CD4-positive, CD25-positive, alpha-beta regulatory T cell (primary cell): ENCODE data around the gene NAP1L4. TPM values are rescaled to one million over a fixed set of nuclear protein-coding genes. Genes with fewer than 3 reads are reported as not detected.

Experiments
- ATAC-seq, 2 donors: fragments of 150-1000 bp; cut with Tn5 transposase; one replicate each; pipeline ENCODE4 v1.10.0; 2021; ENCODE audit warnings: low read depth in 2 of 2, moderate number of reproducible peaks in 2 of 2, moderate library complexity in 1 of 2
- DNase-seq, 3 donors: peaks; one replicate each; pipeline versions ENCODE4 v3.0.0 to v3.0.0-alpha.2; 2012 to 2022; ENCODE audit warnings: mixed read lengths in 1 of 3
- H3K27ac ChIP-seq: one replicate; pipeline ENCODE4 v1.7.0; 2013; ENCODE audit warnings: mild to moderate bottlenecking, low read length; ENCODE audit not compliant: insufficient read depth, poor library complexity, severe bottlenecking
- H3K27me3 ChIP-seq: one replicate; pipeline ENCODE4 v1.7.0; 2013; ENCODE audit warnings: low read length; ENCODE audit not compliant: control insufficient read depth, insufficient read depth
- H3K36me3 ChIP-seq: one replicate; pipeline ENCODE4 v1.7.0; 2013; ENCODE audit warnings: mild to moderate bottlenecking, low read length, moderate library complexity; ENCODE audit not compliant: control insufficient read depth, insufficient read depth
- H3K4me1 ChIP-seq: 2 replicates; pipeline ENCODE4 v1.7.0; 2013; ENCODE audit warnings: mild to moderate bottlenecking, low read length; ENCODE audit not compliant: insufficient read depth, control insufficient read depth, poor library complexity, severe bottlenecking
- H3K4me3 ChIP-seq: one replicate; pipeline ENCODE4 v1.7.0; 2013; ENCODE audit warnings: low read depth, mild to moderate bottlenecking, low read length, moderate library complexity
- H3K9me3 ChIP-seq, 2 experiments: 1 replicate in 1 of 2; 2 replicates in 1 of 2; pipeline ENCODE4 v1.7.0; 2013; ENCODE audit warnings: low read length in 2 of 2, mild to moderate bottlenecking in 1 of 2, moderate library complexity in 1 of 2; ENCODE audit not compliant: control insufficient read depth in 2 of 2
- H3K27ac Mint-ChIP-seq, 3 donors: one replicate each; pipeline ENCODE4 v1.8.0; 2020 to 2022; ENCODE audit warnings: mild to moderate bottlenecking in 3 of 3, mixed read lengths in 3 of 3, moderate library complexity in 2 of 3
- H3K27me3 Mint-ChIP-seq: one replicate; pipeline ENCODE4 v1.8.0; 2022; ENCODE audit warnings: mild to moderate bottlenecking, mixed read lengths
- H3K36me3 Mint-ChIP-seq: one replicate; pipeline ENCODE4 v1.8.0; 2020; ENCODE audit warnings: mixed read lengths
- H3K4me1 Mint-ChIP-seq, 4 donors: one replicate each; pipeline ENCODE4 v1.8.0; 2020 to 2022; ENCODE audit warnings: mixed read lengths in 4 of 4, mild to moderate bottlenecking in 1 of 4
- H3K4me3 Mint-ChIP-seq, 4 donors: one replicate each; pipeline ENCODE4 v1.8.0; 2020 to 2022; ENCODE audit warnings: mild to moderate bottlenecking in 4 of 4, mixed read lengths in 4 of 4, moderate library complexity in 3 of 4
- H3K9me3 Mint-ChIP-seq, 7 donors: one replicate each; pipeline ENCODE4 v1.8.0; 2020 to 2022; ENCODE audit warnings: mixed read lengths in 7 of 7, mild to moderate bottlenecking in 3 of 7, moderate library complexity in 2 of 7
- polyA plus RNA-seq, 4 donors: library from polyadenylated mRNA; unstranded; fragments of 300-500 nt; fragmentation: Illumina TruSeq; gene quantifications; one replicate each; pipeline ENCODE4 v1.2.3, GENCODE V29; 2021
- total RNA-seq: library from RNA; stranded (reverse); gene quantifications from one replicate; pipeline ENCODE4 v1.2.3, GENCODE V29; 2022

The NAP1L4 gene, protein sequence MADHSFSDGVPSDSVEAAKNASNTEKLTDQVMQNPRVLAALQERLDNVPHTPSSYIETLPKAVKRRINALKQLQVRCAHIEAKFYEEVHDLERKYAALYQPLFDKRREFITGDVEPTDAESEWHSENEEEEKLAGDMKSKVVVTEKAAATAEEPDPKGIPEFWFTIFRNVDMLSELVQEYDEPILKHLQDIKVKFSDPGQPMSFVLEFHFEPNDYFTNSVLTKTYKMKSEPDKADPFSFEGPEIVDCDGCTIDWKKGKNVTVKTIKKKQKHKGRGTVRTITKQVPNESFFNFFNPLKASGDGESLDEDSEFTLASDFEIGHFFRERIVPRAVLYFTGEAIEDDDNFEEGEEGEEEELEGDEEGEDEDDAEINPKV
- total RNA-seq = 351 TPM
- 100 to 1,000 TPM; 210 to 266 (median 227) TPM for polyA plus RNA-seq

DNA sequence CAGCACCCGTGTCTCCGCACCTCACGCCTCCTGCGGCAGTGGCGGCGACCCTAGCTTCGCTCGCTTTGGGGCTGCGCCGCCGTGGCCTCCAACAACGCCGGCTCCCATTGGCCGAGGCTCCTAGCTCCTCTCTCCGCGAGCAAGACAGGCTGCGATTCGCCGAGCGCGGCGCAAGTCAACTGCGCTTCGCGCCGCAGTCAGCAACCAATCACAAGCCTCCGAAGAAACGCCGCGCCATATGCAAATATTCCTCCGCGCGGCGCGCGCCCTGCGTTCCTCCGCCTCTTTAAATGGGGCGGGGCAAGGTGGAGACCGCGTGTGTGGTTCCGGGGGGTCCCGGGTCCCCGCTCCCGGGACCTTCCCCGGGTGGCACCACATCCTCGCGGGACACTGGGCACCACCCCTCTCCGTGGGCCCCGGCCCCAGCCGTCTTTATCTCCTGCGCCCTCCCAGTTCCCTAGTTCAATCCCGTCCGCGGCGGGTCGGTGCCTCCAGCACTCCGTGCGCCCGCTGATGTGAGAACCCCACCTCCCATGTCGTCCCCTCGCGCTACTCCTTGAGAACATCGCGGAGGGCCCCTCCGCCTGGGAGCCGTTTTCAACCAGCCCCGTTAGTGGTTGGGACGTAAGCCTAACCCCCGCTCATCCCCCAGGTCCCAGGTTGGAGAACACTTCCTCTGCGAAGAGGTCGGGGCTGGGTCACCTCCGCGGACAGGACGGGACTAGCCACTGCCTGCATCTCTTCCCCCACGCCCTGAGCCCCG is at the start of gene NAP1L4:
Gene NAP1L4 (minus strand): TSS at position 96 of the 763 bp plus-strand sequence. CDS start 13,109 bp downstream, outside the sequence.
- no peaks in the 10 kb centered on the region for H3K9me3 Mint-ChIP-seq
- peak within 1 kb of the TSS; percentile 77 for H3K27ac ChIP-seq
- H3K27me3 Mint-ChIP-seq = peaks cover 10% of the 10 kb centered on the region
- no peaks in the 10 kb centered on the region for H3K36me3 ChIP-seq
- DNase-seq = peak; percentile 95 to 98 (median 97)
- peaks cover 34% of the 10 kb centered on the region for H3K4me1 ChIP-seq
- no peaks in the 10 kb centered on the region for H3K9me3 ChIP-seq
- peak within 1 kb of the TSS; percentile 97 for H3K4me3 ChIP-seq
- peak within 1 kb of the TSS; percentile 98 to 100 (median 98) for H3K4me3 Mint-ChIP-seq
- no peaks in the 10 kb centered on the region for H3K36me3 Mint-ChIP-seq
- no peaks in the 10 kb centered on the region for H3K27me3 ChIP-seq
- H3K4me1 Mint-ChIP-seq = peaks cover 14 to 31% (median 23%) of the 10 kb centered on the region in 4 donors
- peak within 1 kb of the TSS; percentile 97 to 99 (median 99) for H3K27ac Mint-ChIP-seq
- peak; percentile 84 to 86 for ATAC-seq

DNA sequence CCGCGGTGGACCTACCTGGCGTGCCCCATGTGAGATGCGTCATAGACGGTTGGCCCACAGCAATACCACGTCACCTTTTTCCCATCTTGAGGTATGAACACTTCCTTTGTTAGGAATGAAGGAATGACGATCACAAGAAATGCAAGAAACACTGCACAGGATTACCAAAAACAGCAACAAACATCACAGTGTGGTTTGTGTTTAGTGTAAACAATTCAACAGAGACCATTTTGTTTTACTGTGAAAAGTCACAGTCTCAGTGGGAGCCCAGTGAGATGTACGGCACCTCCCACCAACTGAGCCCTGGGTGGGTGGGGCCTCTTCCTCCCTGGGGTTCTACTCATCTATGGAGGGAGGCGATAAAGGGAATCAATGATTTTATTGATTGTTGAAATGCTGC is 48.8 kb upstream of the NAP1L4 start:
- peaks cover 0 to 32% (median 8%) of the 10 kb centered on the region in 4 donors for H3K4me1 Mint-ChIP-seq

DNA sequence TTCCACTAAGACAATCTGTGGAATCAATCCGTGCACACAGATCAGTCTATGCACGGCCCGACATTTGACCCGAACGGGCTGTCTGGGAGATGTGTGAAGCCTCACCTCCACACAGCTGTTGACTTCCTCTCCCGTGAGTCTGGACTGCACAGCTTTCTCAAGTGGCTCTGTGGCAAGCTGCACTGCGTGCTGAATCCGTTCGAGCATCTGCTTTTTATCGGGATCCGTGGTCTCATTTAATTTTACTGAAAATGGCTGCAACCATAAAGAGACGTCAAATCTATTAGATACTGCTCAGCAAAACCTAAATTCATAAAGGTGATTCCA is 45.8 kb upstream of the NAP1L4 start:
- H3K9me3 Mint-ChIP-seq = no peaks in the 10 kb centered on the region

More for the DNA sequence above, 48.8 kb upstream of the NAP1L4 start:
- no peaks in the 10 kb centered on the region for H3K27me3 ChIP-seq
- H3K4me3 Mint-ChIP-seq = no peak overlapping the region
- H3K27ac Mint-ChIP-seq = peak overlapping the region in 2 of 3 donors; percentile 53 to 80
- no peaks in the 10 kb centered on the region for H3K9me3 Mint-ChIP-seq
- H3K4me3 ChIP-seq = no peak overlapping the region
- no peaks in the 10 kb centered on the region for H3K4me1 ChIP-seq
- ATAC-seq (no peak), DNase-seq (no peak)
- peaks cover 75% of the 10 kb centered on the region for H3K36me3 ChIP-seq
- peaks cover 36% of the 10 kb centered on the region for H3K36me3 Mint-ChIP-seq
- no peaks in the 10 kb centered on the region for H3K9me3 ChIP-seq
- no peaks in the 10 kb centered on the region for H3K27me3 Mint-ChIP-seq
- H3K27ac ChIP-seq = no peak overlapping the region

DNA sequence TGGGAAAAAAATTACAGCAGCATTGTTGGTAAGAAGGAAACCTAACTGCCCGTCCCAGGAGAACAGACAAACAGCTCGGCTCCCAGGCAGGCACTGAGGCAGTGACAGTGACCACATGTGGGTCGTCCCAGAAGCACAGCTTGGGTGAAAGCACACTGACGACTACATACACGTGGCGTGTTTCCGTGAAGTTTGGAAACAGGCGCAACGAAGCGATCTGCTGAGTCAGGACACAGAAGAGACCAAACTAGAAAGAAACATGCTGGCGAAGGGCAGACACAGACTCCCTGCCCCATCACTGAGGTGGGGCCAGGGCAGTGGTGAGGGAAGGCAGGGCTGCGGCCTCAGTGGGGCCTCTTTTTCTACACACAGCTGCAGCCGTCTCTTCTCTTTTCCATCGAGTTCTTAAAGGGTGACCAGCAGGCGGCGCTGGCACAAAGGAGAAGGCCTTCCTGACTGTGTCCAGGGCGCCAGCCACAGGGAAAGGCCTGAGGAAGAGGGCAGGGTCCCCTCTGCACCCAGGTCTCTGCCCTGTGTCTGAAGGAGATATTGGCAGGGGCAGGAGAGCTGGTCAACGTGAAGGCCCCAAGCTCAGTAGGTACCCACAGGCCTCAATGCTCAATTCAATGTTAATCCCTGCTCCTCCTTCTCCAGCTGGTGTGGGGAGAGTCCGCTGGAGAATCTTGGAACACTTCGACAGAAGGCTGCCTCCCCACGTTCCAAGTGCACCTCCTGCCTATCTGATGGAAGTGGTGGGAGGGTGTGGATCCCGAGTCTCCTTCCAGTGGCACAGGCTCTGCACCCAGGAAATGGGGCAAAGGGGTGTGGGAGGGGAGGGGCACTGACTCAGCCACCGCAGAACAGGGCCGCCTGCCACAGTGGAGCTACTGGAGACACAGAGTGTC is 45.2 kb upstream of the NAP1L4 start:
- H3K27ac Mint-ChIP-seq = no peak overlapping the region
- H3K36me3 Mint-ChIP-seq = peaks cover 45% of the 10 kb centered on the region
- no peaks in the 10 kb centered on the region for H3K27me3 Mint-ChIP-seq
- peak overlapping the region in 1 of 4 donors; percentile 45 for H3K4me3 Mint-ChIP-seq
- H3K36me3 ChIP-seq = peaks cover 89% of the 10 kb centered on the region
- H3K9me3 ChIP-seq = no peaks in the 10 kb centered on the region
- no peaks in the 10 kb centered on the region for H3K4me1 ChIP-seq
- peak; percentile 57 to 65 for ATAC-seq
- peak; percentile 20 to 57 (median 26) for DNase-seq
- H3K9me3 Mint-ChIP-seq = no peaks in the 10 kb centered on the region
- H3K4me3 ChIP-seq = no peak overlapping the region
- H3K4me1 Mint-ChIP-seq = peaks cover 0 to 31% (median 6%) of the 10 kb centered on the region in 4 donors
- no peaks in the 10 kb centered on the region for H3K27me3 ChIP-seq
- H3K27ac ChIP-seq = no peak overlapping the region

More for the DNA sequence above, 45.8 kb upstream of the NAP1L4 start:
- no peaks in the 10 kb centered on the region for H3K27me3 Mint-ChIP-seq
- H3K4me1 Mint-ChIP-seq = peaks cover 0 to 27% (median 4%) of the 10 kb centered on the region in 4 donors
- Histone ChIP-seq H3K4me3 (no peak overlapping the region), H3K36me3 (peaks cover 83% of the 10 kb centered on the region), H3K27me3 (no peaks in the 10 kb centered on the region), H3K4me1 (no peaks in the 10 kb centered on the region), H3K27ac (no peak overlapping the region), H3K9me3 (no peaks in the 10 kb centered on the region)
- DNase-seq (no peak), ATAC-seq (no peak)
- no peak overlapping the region for H3K4me3 Mint-ChIP-seq
- H3K27ac Mint-ChIP-seq = peak overlapping the region in 1 of 3 donors; percentile 15
- peaks cover 40% of the 10 kb centered on the region for H3K36me3 Mint-ChIP-seq

DNA sequence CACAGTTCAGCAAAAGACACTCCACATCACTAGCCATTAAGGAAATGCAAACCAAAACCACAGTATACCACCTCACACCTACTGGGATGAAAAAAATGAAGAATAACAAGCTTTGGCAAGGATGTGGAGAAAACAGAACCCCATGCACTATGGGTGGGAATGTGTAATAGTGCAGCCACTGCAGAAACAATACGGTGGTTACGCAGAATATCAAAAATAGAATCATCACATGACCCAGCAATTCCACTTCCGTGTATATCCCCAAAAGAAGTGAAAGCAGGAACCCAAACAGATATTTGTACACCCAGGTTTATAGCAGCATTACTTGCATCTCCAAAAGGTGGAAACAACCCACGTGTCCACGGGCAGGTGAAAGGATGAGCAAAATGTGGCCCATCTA is 44.3 kb upstream of the NAP1L4 start:
- H3K36me3 ChIP-seq = peaks cover 86% of the 10 kb centered on the region
- Mint-ChIP-seq H3K4me1 (peaks cover 0 to 34% (median 7%) of the 10 kb centered on the region in 4 donors), H3K9me3 (no peaks in the 10 kb centered on the region), H3K27me3 (no peaks in the 10 kb centered on the region), H3K27ac (peak overlapping the region in 2 of 3 donors; percentile 14 to 28), H3K36me3 (peaks cover 46% of the 10 kb centered on the region), H3K4me3 (no peak overlapping the region)
- no peak overlapping the region for H3K4me3 ChIP-seq
- H3K27ac ChIP-seq = no peak overlapping the region
- no peaks in the 10 kb centered on the region for H3K27me3 ChIP-seq
- H3K4me1 ChIP-seq = no peaks in the 10 kb centered on the region
- DNase-seq (no peak), ATAC-seq (no peak)
- no peaks in the 10 kb centered on the region for H3K9me3 ChIP-seq

DNA sequence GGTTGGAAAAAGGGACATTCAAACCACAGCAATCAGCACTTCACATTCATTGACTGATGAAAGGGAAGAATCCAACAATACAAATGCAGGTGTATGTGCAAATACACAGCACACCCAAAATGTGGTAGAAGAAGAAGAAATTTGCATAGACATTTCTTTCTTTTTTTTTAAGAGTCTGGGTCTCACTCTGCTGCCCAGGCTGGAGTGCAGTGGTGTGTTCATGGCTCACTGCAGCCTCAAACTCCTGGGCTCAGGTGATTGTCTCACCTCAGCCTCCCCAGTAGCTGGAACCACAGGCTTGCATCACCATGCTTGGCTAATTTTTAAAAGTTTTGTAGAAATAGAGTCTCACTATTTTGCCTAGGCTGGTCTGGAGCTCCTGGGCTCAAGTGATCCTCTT is 43.2 kb upstream of the NAP1L4 start:
- H3K27ac Mint-ChIP-seq = peak overlapping the region in 1 of 3 donors; percentile 74

More for the DNA sequence above, 43.2 kb upstream of the NAP1L4 start:
- ATAC-seq (no peak), DNase-seq (no peak)
- peaks cover 0 to 37% (median 13%) of the 10 kb centered on the region in 4 donors for H3K4me1 Mint-ChIP-seq
- peaks cover 53% of the 10 kb centered on the region for H3K36me3 Mint-ChIP-seq
- H3K27me3 Mint-ChIP-seq = no peaks in the 10 kb centered on the region
- Histone ChIP-seq H3K27ac (no peak overlapping the region), H3K9me3 (no peaks in the 10 kb centered on the region), H3K36me3 (peaks cover 83% of the 10 kb centered on the region), H3K27me3 (no peaks in the 10 kb centered on the region), H3K4me1 (no peaks in the 10 kb centered on the region), H3K4me3 (no peak overlapping the region)
- H3K4me3 Mint-ChIP-seq = no peak overlapping the region
- H3K9me3 Mint-ChIP-seq = no peaks in the 10 kb centered on the region
